IPS DF 6.9 (cell line): ENCODE data around the gene TPM4.
"Not testable (repeated sequence)": the region's sequence is repeated elsewhere in the genome, so short reads cannot be mapped to it uniquely, and the experiment has no call there.

Experiments used
- DNase-seq: peaks from one replicate; pipeline ENCODE4 v3.0.0-alpha.2; 2013; ENCODE audit warnings: low read depth, low spot score
- H3K27ac ChIP-seq: one replicate; pipeline ENCODE4 v1.5.1; 2013; ENCODE audit warnings: low read length, control low read depth
- H3K27me3 ChIP-seq: 2 replicates; pipeline ENCODE4 v1.6.1; 2013; ENCODE audit warnings: mild to moderate bottlenecking, low read length; ENCODE audit not compliant: control insufficient read depth, insufficient read depth
- H3K36me3 ChIP-seq: 2 replicates; pipeline ENCODE4 v1.6.1; 2013; ENCODE audit warnings: low read length; ENCODE audit not compliant: control insufficient read depth, insufficient read depth
- H3K4me1 ChIP-seq: 2 replicates; pipeline ENCODE4 v1.6.1; 2013; ENCODE audit warnings: low read length; ENCODE audit not compliant: control insufficient read depth, insufficient read depth
- H3K4me3 ChIP-seq: 2 replicates; pipeline ENCODE4 v1.5.1; 2013; ENCODE audit warnings: mild to moderate bottlenecking, low read length
- H3K9me3 ChIP-seq: 2 replicates; pipeline ENCODE4 v1.6.1; 2013; ENCODE audit warnings: low read length, inconsistent platforms; ENCODE audit not compliant: control insufficient read depth, insufficient read depth
- WGBS: extraction: QIAGEN DNeasy Blood & Tissue Kit; methylation state at CpG from one replicate; pipeline ENCODE4 v1.1.7; 2013; ENCODE audit warnings: mixed read lengths, missing lambda C conversion rate; ENCODE audit not compliant: insufficient read length, insufficient coverage; 5-methylcytosine and 5-hydroxymethylcytosine counted together

Gene TPM4

DNA sequence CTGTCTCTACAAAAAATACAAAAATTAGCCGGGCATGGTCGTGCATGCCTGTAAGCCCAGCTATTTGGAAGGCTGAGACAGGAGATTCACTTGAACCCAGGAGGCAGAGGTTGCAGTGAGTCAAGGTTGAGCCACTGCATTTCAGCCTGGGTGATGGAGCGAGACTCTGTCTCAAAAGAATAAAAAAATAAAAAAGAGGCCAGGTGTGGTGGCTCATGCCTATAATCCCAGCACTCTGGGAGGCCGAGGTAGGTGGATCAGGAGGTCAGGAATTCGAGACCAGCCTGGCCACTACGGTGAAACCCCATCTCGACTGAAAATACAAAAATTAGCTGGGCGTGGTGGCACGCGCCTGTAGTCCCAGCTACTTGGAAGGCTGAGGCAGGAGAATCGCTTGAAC is 11.1 kb downstream of the TPM4 start:
- peaks cover 57% of the 10 kb centered on the region for H3K36me3 ChIP-seq
- DNase-seq, H3K4me1 ChIP-seq, H3K27ac ChIP-seq, H3K27me3 ChIP-seq, H3K4me3 ChIP-seq, H3K9me3 ChIP-seq: not testable (repeated sequence)
- WGBS, result no CpG with 5 or more reads among the region's 11 CpGs

DNA sequence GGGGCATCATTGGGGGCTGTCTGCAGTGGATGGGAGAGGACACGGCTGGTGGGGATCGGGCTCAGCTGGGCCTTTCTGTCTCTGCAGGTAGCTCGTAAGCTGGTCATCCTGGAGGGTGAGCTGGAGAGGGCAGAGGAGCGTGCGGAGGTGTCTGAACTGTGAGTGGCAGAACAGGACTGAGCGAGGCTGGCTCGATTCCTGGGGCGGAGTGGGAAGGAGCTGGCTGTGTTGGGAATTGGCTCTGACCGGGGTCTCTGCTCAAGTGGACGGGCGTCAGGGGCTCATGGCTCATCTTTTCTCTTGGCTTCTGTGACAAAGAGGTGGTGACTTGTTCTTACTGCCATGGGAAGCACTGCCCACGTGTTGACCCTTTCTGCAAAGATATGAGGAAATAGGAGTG is 11.6 kb downstream of the TPM4 start:
- H3K9me3 ChIP-seq, result no peaks in the 10 kb centered on the region
- H3K36me3 ChIP-seq, result peaks cover 56% of the 10 kb centered on the region
- H3K4me3 ChIP-seq, result no peak overlapping the region
- no peaks in the 10 kb centered on the region for H3K4me1 ChIP-seq
- H3K27me3 ChIP-seq, result no peaks in the 10 kb centered on the region
- WGBS, result no CpG with 5 or more reads among the region's 12 CpGs
- no peak for DNase-seq
- no peak overlapping the region for H3K27ac ChIP-seq

DNA sequence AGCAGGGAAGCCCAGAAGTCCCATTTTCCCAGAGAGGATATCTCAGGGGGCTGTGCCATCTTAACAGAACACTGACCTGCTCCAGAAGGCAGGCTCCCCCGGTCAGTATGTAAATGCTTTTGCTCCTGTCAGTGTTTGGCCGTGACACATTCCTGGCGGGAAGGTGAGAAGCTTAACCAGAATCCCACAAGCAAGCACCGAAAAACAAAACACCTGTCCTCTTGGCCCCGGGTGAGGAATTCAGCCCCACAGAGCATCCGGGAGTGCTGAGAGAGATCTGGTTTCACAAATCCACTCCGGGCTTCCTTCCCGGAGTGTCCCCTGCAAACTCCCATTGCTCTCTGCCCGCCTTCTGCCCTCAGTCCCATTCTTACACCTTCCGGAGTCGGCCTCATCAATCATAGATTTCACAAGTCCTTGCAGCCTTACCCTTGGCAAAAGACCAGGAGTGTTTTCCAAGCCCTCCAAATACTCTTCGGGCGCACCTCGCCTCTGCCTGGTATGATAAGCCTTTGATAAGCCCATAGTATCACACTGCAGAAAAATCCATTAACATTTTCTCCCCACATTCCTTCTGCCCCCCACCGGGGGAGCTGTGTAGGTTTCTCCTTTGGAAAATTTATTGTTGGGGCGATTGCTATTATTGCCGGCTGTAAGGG is 12.2 kb downstream of the TPM4 start:
- Histone ChIP-seq H3K27me3 (no peaks in the 10 kb centered on the region), H3K27ac (no peak overlapping the region), H3K4me1 (no peaks in the 10 kb centered on the region), H3K36me3 (peaks cover 56% of the 10 kb centered on the region), H3K4me3 (no peak overlapping the region), H3K9me3 (no peaks in the 10 kb centered on the region)
- DNase-seq, result no peak
- no CpG with 5 or more reads among the region's 17 CpGs for WGBS

DNA sequence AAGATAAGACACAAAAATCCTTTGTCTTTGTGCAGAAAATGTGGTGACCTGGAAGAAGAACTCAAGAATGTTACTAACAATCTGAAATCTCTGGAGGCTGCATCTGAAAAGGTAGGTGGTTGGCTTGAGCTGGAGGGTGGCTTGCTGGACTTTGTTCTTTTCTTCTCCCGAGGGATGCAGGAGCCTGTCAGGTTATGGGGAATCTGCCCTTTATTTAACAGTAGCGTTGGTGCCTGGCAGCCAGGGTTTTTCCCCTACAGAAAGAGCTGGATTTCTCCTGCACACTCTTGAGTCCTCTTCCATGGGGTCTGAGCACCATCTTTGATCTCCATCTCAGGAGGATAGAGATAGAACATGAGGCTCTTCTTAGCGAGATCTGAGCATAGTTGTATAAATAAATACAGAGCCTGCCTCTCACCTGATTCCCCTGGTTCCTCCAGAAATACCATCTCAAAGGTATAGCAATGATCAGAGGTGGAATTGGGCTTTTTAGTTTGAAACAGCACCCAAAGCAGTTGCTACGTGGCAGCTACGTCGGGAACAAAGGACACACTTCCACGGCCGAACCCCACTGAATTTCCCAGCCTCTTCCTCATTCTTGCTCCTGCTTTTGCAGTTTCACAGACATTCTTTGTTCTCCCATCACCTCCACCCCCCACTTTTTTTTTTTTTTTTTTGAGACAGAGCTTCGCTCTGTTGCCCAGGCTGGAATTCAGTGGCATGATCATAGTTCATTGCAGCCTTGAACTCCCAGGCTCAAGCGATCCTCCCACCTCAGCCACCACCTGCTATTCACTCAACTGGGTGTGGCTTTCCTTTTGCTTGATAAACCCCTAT is 12.9 kb downstream of the TPM4 start:
- H3K27me3 ChIP-seq, result no peaks in the 10 kb centered on the region
- no CpG with 5 or more reads among the region's 10 CpGs for WGBS
- no peak for DNase-seq
- H3K9me3 ChIP-seq, result no peaks in the 10 kb centered on the region
- H3K27ac ChIP-seq, result no peak overlapping the region
- no peak overlapping the region for H3K4me3 ChIP-seq
- peaks cover 58% of the 10 kb centered on the region for H3K36me3 ChIP-seq
- no peaks in the 10 kb centered on the region for H3K4me1 ChIP-seq

DNA sequence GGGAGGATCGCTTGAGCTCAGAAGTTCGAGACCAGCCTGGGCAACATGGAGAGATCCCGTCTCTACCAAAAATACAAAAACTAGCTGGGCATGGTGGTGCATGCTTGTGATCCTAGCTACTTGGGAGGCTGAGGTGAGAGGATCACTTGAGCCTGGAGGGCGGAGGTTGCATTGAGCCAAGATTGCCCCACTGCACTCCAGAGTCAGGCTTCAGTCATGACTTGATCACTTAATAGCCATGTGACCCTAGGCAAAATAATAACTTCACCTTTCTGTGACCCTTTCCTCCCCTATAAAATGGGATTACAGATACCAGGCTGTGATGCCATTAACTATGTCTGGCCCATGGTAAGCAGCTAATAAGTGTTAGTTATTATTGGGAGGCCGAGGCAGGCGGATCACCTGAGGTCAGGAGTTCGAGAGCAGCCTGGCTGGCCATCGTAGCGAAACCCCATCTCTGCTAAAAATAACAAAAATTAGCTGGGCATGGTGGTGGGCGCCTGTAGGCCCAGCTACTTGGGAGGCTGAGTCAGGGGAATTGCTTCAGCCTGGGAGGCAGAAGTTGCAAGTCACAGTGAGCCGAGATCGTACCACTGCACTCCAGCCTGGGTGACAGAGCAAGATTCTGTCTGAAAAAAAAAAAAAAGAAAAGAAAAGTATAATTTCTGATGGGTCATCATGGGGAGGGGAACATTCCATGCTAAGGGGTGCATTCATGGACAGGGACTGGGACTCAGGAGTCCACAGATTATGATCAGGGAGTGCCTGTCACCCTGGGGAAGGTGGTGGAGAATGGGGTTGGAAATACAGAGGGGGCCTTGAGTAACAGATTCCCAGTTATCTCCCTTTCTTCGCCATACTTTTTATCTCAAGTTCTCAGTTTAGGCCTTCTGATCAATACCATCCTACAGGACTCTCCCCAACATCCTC is 15.5 kb downstream of the TPM4 start:
- Histone ChIP-seq H3K27me3 (no peaks in the 10 kb centered on the region), H3K27ac (no peak overlapping the region), H3K36me3 (peaks cover 53% of the 10 kb centered on the region), H3K9me3 (no peaks in the 10 kb centered on the region), H3K4me3 (no peak overlapping the region), H3K4me1 (no peaks in the 10 kb centered on the region)
- no peak for DNase-seq
- WGBS, result no CpG with 5 or more reads among the region's 13 CpGs

DNA sequence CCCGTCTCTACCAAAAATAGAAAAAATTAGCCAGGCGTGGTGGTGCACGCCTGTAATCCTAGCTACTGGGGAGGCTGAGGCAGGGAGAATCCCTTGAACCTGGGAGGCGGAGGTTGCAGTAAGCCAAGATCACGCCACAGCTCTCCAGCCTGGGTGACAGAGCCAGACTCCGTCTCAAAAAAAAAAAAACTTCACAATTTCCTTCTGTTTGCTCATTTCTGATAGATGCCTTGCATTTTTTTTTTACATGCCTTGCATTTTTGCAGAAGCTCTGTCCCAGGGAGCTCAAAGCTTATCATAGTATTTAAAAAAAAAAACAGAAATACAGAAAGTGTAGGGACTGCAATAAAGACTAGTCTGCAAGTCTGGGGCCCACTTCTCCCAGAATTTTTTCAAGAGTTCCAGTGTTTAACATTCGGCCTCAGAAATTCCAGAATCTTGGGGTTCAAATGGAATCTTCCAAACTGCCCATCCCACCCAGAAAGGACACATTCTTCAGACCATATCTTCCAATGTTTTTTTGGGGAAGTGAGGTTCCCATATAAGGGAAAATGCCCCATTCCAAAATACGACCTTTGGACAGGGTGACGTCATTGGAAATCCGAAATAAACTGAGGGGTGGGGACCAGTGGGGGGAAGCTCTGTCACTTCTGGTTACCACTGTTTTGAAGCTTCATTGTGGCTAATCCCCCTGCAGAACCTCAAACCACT is 18.2 kb downstream of the TPM4 start:
- no peaks in the 10 kb centered on the region for H3K27me3 ChIP-seq
- peaks cover 48% of the 10 kb centered on the region for H3K36me3 ChIP-seq
- no peak overlapping the region for H3K27ac ChIP-seq
- H3K9me3 ChIP-seq, result no peaks in the 10 kb centered on the region
- H3K4me1 ChIP-seq, result no peaks in the 10 kb centered on the region
- no CpG with 5 or more reads among the region's 10 CpGs for WGBS
- DNase-seq, result no peak
- H3K4me3 ChIP-seq, result no peak overlapping the region

DNA sequence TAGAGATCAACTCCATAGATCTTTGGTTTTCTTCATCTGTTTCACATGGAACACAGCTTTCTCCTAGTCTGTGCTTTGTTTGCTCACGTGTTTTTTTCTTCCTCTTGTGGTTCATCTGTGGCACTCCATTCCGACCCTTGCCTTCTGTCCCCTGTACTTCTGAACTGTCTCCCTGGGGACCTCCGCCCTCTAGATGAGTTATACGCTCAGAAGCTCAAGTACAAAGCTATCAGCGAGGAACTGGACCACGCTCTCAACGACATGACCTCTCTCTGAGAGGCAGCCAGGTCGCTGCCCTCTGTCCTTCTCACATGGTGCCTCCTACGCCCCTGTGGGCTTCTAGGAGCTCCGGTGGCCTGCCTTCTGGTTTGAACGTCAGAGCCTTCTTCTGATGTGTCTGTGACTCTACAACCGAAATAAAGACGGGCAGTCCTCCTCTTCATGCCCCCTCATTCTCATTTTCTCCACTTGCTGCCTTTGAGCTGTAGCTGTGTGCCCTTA is 18.8 kb downstream of the TPM4 start:
- H3K27me3 ChIP-seq, result no peaks in the 10 kb centered on the region
- no peak for DNase-seq
- no peaks in the 10 kb centered on the region for H3K9me3 ChIP-seq
- no peak overlapping the region for H3K4me3 ChIP-seq
- no peaks in the 10 kb centered on the region for H3K4me1 ChIP-seq
- H3K27ac ChIP-seq, result no peak overlapping the region
- WGBS, result no CpG with 5 or more reads among the region's 13 CpGs
- H3K36me3 ChIP-seq, result peaks cover 48% of the 10 kb centered on the region

DNA sequence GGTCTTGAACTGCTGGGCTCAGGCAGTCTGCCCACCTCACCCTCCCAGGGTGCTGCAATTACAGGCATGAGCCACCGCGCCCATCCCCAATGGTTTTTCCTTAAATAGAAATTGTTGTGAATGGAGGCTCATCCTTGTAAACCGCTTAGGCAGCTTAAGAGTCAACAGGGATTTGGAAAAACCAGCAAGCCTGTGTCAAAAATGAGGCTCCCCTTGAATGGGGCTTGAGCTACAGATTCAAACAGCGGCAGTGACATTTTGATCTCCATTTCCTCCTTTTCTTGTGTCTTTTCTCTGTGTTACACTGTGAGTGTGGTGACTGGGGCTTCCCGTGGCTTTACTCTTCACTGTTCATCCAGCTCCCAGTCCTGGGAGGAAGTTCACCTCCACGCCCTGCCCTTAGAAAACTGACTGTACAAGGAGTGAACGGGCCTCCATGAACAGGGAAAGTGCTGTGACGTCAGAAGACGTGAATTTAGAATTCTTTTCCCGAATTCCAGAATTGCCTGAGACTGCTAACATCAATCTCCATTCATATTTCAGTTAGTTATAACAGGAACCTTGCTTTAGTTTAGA is 20.1 kb downstream of the TPM4 start:
- H3K27ac ChIP-seq, result no peak overlapping the region

DNA sequence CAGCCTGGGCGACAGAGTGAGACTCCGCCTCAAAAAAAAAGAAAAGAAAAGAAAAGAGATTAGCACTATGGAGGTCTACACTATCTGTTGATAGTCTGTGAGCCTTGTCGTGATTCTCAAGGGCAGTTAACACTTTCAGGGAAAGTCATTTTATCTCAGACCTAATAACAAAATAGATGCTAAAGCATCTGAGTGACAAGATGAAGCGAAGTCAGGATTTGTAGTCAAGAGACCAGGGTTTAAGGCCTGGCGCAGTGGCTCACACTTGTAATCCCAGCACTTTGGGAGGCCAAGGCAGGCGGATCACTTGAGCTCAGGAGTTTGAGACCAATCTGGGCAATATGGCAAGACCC is 22.1 kb downstream of the TPM4 start:
- H3K4me3 ChIP-seq, result no peak overlapping the region
- peaks cover 35% of the 10 kb centered on the region for H3K36me3 ChIP-seq
- no peak for DNase-seq
- H3K27me3 ChIP-seq, result no peaks in the 10 kb centered on the region
- H3K9me3 ChIP-seq, result no peaks in the 10 kb centered on the region
- WGBS, result no CpG with 5 or more reads among the region's 6 CpGs
- H3K27ac ChIP-seq, result no peak overlapping the region
- no peaks in the 10 kb centered on the region for H3K4me1 ChIP-seq

More for the DNA sequence above, 20.1 kb downstream of the TPM4 start:
- no peaks in the 10 kb centered on the region for H3K27me3 ChIP-seq
- no peak for DNase-seq
- H3K9me3 ChIP-seq, result no peaks in the 10 kb centered on the region
- no peak overlapping the region for H3K4me3 ChIP-seq
- H3K36me3 ChIP-seq, result peaks cover 48% of the 10 kb centered on the region
- no CpG with 5 or more reads among the region's 10 CpGs for WGBS
- H3K4me1 ChIP-seq, result no peaks in the 10 kb centered on the region
